Activated T-cell treated with anti-CD3 and anti-CD28 coated beads, Interleukin-2, amount 50 U/mL, for 1 hour (primary cell): Measurements from ENCODE around the gene HSPA1B.
A peak's percentile ranks its signal among the peaks of the same experiment; 100 is the strongest.
"Not testable (repeated sequence)": the region's sequence is repeated elsewhere in the genome, so short reads cannot be mapped to it uniquely, and the experiment has no call there.

Experiments used
- DNase-seq: peaks from one replicate; pipeline ENCODE4 v3.0.0-alpha.2; 2020

Gene HSPA1B

GRCh38 chr6:31861150-31861549 lies 33.6 kb downstream of the HSPA1B start:
- no peak for DNase-seq

GRCh38 chr6:31861919-31862343 lies 34.4 kb downstream of the HSPA1B start:
- DNase-seq = no peak

GRCh38 chr6:31862344-31863235 lies 35.1 kb downstream of the HSPA1B start, which contains the start of gene NEU1:
Gene NEU1, minus strand, starts transcription at chr6:31862821. Its CDS starts 45 bp downstream, at chr6:31862776.
- DNase-seq = peak; percentile 96

- DNase-seq = not testable (repeated sequence)
Observed at GRCh38 chr6:31864123-31864562, 36.6 kb downstream of the HSPA1B start.

GRCh38 chr6:31864818-31865204 lies 37.3 kb downstream of the HSPA1B start:
- no peak for DNase-seq

GRCh38 chr6:31865205-31866118 lies 37.9 kb downstream of the HSPA1B start:
- DNase-seq = no peak

GRCh38 chr6:31868658-31868971 lies 41.1 kb downstream of the HSPA1B start:
- DNase-seq = not testable (repeated sequence)

- no peak for DNase-seq
Observed at GRCh38 chr6:31869343-31869742, 41.8 kb downstream of the HSPA1B start.

- DNase-seq = no peak
Observed at GRCh38 chr6:31870385-31870921, 42.9 kb downstream of the HSPA1B start.

GRCh38 chr6:31871046-31871659 lies 43.6 kb downstream of the HSPA1B start:
- no peak for DNase-seq

GRCh38 chr6:31874084-31874670 lies 46.6 kb downstream of the HSPA1B start:
- no peak for DNase-seq

GRCh38 chr6:31874836-31875572 lies 47.5 kb downstream of the HSPA1B start:
- DNase-seq = no peak

GRCh38 chr6:31875877-31876276 lies 48.3 kb downstream of the HSPA1B start:
- no peak for DNase-seq

- no peak for DNase-seq
Observed at GRCh38 chr6:31876357-31876756, 48.8 kb downstream of the HSPA1B start.

- no peak for DNase-seq
Observed at GRCh38 chr6:31877125-31877650, 49.6 kb downstream of the HSPA1B start.

GRCh38 chr6:31877651-31878161 lies 50.2 kb downstream of the HSPA1B start:
- DNase-seq = no peak

GRCh38 chr6:31878222-31878621 lies 50.7 kb downstream of the HSPA1B start:
- DNase-seq = no peak

GRCh38 chr6:31878726-31879125 lies 51.2 kb downstream of the HSPA1B start, which contains the start of gene SLC44A4:
Gene SLC44A4, minus strand, starts transcription at chr6:31878997. Its CDS starts 17 bp downstream, at chr6:31878980.
- DNase-seq = no peak

- no peak for DNase-seq
Observed at GRCh38 chr6:31879143-31879542, 51.6 kb downstream of the HSPA1B start.
